ENCODE data around the gene ACSS1.
"Not testable (repeated sequence)": the region's sequence is repeated elsewhere in the genome, so short reads cannot be mapped to it uniquely, and the experiment has no call there.

Gene ACSS1

DNA sequence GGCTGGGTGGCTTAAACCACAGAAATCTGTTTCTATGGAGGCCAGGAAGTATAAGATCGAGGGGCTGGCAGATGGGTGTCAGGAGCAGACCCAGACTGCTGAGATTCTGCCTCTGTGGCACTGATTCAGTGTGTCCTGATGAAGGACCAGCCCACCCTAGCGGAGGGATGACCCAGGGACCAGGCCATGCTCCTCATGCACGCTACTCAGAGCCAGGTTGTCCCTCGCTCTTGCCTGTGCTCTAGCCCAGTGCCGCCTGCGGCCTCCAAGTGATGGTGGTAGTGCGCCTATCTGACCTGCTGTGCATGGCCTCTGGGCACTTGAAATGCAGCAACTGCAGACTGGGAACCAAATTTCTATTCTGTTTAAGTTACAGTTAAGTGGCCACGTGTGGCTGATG lies 52.3 kb downstream of the ACSS1 start:
- H3K4me3 ChIP-seq (ENCODE audit: low read depth, low read length): no peak overlapping the region

DNA sequence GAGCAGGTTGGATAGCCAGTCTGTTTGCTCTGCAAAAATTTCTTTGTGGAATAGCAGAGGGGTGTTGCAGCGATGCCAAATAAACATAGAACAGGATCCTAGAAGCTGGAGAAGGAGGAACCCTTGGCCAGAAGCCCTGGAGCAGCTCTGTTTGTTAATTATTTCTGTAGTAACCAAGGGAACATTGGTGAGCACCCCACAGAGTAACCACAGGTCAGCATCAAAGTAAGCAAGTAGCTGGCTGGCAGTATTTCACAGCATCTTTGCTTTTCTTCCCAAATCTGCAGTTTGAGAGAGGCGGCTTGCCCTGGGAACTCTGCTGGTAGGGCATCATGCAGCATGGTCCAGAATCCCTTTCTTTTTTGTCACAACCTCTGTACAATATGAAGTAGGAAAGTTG lies 52.7 kb downstream of the ACSS1 start:
- no peak for DNase-seq (ENCODE audit: low read depth)
- TF ChIP-seq, protein P1, sequence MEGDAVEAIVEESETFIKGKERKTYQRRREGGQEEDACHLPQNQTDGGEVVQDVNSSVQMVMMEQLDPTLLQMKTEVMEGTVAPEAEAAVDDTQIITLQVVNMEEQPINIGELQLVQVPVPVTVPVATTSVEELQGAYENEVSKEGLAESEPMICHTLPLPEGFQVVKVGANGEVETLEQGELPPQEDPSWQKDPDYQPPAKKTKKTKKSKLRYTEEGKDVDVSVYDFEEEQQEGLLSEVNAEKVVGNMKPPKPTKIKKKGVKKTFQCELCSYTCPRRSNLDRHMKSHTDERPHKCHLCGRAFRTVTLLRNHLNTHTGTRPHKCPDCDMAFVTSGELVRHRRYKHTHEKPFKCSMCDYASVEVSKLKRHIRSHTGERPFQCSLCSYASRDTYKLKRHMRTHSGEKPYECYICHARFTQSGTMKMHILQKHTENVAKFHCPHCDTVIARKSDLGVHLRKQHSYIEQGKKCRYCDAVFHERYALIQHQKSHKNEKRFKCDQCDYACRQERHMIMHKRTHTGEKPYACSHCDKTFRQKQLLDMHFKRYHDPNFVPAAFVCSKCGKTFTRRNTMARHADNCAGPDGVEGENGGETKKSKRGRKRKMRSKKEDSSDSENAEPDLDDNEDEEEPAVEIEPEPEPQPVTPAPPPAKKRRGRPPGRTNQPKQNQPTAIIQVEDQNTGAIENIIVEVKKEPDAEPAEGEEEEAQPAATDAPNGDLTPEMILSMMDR (IDR thresholded peaks at IDR 0.05; ENCODE audit: low read depth, low read length): no peak
- TF ChIP-seq POLR2A (IDR thresholded peaks at IDR 0.05; ENCODE audit: extremely low read depth, insufficient read length): no peak
- TF ChIP-seq MYC (IDR thresholded peaks at IDR 0.05; ENCODE audit: low read depth, low read length): no peak
- TF ChIP-seq, protein P2, sequence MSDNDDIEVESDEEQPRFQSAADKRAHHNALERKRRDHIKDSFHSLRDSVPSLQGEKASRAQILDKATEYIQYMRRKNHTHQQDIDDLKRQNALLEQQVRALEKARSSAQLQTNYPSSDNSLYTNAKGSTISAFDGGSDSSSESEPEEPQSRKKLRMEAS (IDR thresholded peaks at IDR 0.05; ENCODE audit: low read depth, low read length): no peak
- H3K4me3 ChIP-seq (ENCODE audit: low read depth, low read length): no peak overlapping the region

More for the DNA sequence above, 52.3 kb downstream of the ACSS1 start:
- no peak for TF ChIP-seq MYC (IDR thresholded peaks at IDR 0.05; ENCODE audit: low read depth, low read length)
- TF ChIP-seq, protein P1 (IDR thresholded peaks at IDR 0.05; ENCODE audit: low read depth, low read length): no peak
- TF ChIP-seq POLR2A (IDR thresholded peaks at IDR 0.05; ENCODE audit: extremely low read depth, insufficient read length): no peak
- TF ChIP-seq, protein P2 (IDR thresholded peaks at IDR 0.05; ENCODE audit: low read depth, low read length): no peak
- DNase-seq (ENCODE audit: low read depth): no peak

DNA sequence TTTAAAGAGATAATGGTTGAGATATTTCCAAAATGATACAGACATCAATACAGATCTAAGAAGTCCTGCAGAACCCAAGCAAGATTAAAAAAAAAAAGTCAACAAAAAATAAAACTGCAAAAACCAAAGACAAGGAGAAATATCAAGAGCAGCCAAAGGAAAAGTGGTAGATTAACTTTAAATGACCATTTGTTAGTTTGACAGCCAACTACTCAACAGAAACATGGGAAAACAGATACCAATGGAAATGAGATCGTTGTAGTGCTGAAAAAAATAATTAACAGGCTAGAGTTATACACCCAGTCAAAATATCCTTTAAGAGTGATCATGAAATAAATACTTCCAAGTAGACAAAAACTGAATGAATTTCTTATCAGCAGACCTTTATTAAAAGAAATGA lies 54.9 kb downstream of the ACSS1 start:
- no peak for TF ChIP-seq MYC (IDR thresholded peaks at IDR 0.05; ENCODE audit: low read depth, low read length)
- TF ChIP-seq, protein P1 (IDR thresholded peaks at IDR 0.05; ENCODE audit: low read depth, low read length): no peak
- TF ChIP-seq POLR2A (IDR thresholded peaks at IDR 0.05; ENCODE audit: extremely low read depth, insufficient read length): no peak
- TF ChIP-seq, protein P2 (IDR thresholded peaks at IDR 0.05; ENCODE audit: low read depth, low read length): no peak
- no peak overlapping the region for H3K4me3 ChIP-seq (ENCODE audit: low read depth, low read length)

DNA sequence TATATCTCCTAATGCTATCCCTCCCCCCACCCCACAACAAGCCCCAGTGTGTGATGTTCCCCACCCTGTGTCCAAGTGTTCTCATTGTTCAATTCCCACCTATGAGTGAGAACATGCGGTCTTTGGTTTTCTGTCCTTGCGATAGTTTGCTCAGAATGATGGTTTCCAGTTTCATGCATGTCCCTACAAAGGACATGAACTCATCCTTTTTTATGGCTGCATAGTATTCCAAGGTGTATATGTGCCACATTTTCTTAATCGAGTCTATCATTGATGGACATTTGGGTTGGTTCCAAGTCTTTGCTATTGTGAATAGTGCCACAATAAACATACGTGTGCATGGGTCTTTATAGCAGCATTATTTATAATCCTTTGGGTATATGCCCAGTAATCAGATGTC lies 56.6 kb downstream of the ACSS1 start:
- not testable (repeated sequence) for H3K4me3 ChIP-seq (ENCODE audit: low read depth, low read length); DNase-seq (ENCODE audit: low read depth)

More for the DNA sequence above, 54.9 kb downstream of the ACSS1 start:
- no peak for DNase-seq (ENCODE audit: low read depth)

DNA sequence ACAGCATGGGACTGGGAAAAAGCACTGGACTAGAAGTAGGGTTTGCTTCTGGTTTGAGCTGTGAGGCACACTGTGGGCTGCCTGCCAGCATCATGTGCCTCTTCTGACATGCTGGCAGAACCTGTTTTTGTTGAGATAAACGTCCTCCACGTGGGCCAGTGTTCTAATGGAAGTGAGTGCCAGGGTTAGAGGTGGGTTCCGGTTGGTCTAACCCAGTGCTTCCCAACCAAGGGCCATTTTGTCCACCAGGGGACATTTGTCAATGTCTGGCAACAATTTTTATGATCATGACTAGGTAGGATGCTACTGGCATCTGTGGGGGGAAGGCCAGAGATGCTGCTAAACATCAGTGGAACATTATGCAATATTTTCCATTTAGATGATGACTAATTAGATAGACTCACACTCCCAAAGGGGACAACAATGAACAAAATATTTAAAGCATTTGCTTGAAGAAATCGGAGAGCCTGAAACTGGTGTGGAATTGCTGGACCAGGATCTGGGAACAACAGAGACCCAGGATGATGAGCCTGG lies 57.6 kb downstream of the ACSS1 start:
- TF ChIP-seq MYC (IDR thresholded peaks at IDR 0.05; ENCODE audit: low read depth, low read length) (no peak), POLR2A (IDR thresholded peaks at IDR 0.05; ENCODE audit: extremely low read depth, insufficient read length) (no peak)
- TF ChIP-seq, protein P1 (IDR thresholded peaks at IDR 0.05; ENCODE audit: low read depth, low read length): no peak
- TF ChIP-seq, protein P2 (IDR thresholded peaks at IDR 0.05; ENCODE audit: low read depth, low read length): no peak
- H3K4me3 ChIP-seq (ENCODE audit: low read depth, low read length): no peak overlapping the region
- DNase-seq (ENCODE audit: low read depth): peak; percentile 19

DNA sequence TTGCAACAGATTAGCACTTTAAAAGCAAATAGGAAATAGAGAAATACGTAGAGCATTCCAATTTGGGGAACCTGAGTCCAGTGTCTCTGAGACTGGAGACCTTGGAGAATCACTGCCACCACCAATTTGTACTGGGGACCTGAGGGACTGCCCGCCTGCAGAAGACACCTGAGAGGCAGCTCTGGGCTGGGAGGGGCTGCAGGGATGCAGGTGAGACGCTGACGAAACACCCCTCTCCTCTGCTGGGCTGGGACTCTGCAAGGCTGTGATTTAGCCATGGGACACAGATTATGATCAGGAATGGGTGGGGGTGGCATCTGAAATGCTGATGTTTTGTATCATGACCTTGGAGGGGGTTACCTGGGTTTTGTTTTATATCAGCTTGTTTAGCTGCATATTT lies 58.4 kb downstream of the ACSS1 start:
- DNase-seq (ENCODE audit: low read depth): no peak
- TF ChIP-seq, protein P2 (IDR thresholded peaks at IDR 0.05; ENCODE audit: low read depth, low read length): no peak
- TF ChIP-seq, protein P1 (IDR thresholded peaks at IDR 0.05; ENCODE audit: low read depth, low read length): no peak
- TF ChIP-seq MYC (IDR thresholded peaks at IDR 0.05; ENCODE audit: low read depth, low read length) (no peak), POLR2A (IDR thresholded peaks at IDR 0.05; ENCODE audit: extremely low read depth, insufficient read length) (no peak)
- H3K4me3 ChIP-seq (ENCODE audit: low read depth, low read length): no peak overlapping the region
